ENCODE data around the gene METTL2B.
A peak's percentile ranks its signal among the peaks of the same experiment; 100 is the strongest.

The METTL2B gene

GRCh38 chr7:128476402-128477335 is at the start of gene METTL2B:
Gene METTL2B, plus strand, starts transcription at chr7:128476748. Its CDS starts 18 bp downstream, at chr7:128476766.
- peak within 1 kb of the TSS; percentile 79 for H3K4me3 ChIP-seq (ENCODE audit: low read depth, low read length)

GRCh38 chr7:128427289-128427891 is 49.2 kb upstream of the METTL2B start:
- peak; percentile 58 for TF ChIP-seq CTCF (IDR thresholded peaks at IDR 0.05; ENCODE audit: low read depth, low read length)
- H3K4me3 ChIP-seq (ENCODE audit: low read depth, low read length) = no peak overlapping the region

- TF ChIP-seq CTCF (IDR thresholded peaks at IDR 0.05; ENCODE audit: low read depth, low read length) = no peak
Measured at GRCh38 chr7:128430207-128430606, 46.3 kb upstream of the METTL2B start.

GRCh38 chr7:128431221-128431620 is 45.3 kb upstream of the METTL2B start:
- no peak overlapping the region for H3K4me3 ChIP-seq (ENCODE audit: low read depth, low read length)
- TF ChIP-seq CTCF (IDR thresholded peaks at IDR 0.05; ENCODE audit: low read depth, low read length) = no peak

More at GRCh38 chr7:128430207-128430606, 46.3 kb upstream of the METTL2B start:
- no peak overlapping the region for H3K4me3 ChIP-seq (ENCODE audit: low read depth, low read length)

GRCh38 chr7:128431754-128432153 is 44.8 kb upstream of the METTL2B start:
- TF ChIP-seq CTCF (IDR thresholded peaks at IDR 0.05; ENCODE audit: low read depth, low read length) = no peak
- no peak overlapping the region for H3K4me3 ChIP-seq (ENCODE audit: low read depth, low read length)

GRCh38 chr7:128434413-128435326 is 41.9 kb upstream of the METTL2B start:
- H3K4me3 ChIP-seq (ENCODE audit: low read depth, low read length) = no peak overlapping the region

More at GRCh38 chr7:128434413-128435326, 41.9 kb upstream of the METTL2B start:
- no peak for TF ChIP-seq CTCF (IDR thresholded peaks at IDR 0.05; ENCODE audit: low read depth, low read length)
